GM06990 (cell line): ENCODE data around the gene HSH2D.

ENCODE experiments used
- DNase-seq: peaks from one replicate; pipeline ENCODE4 v3.0.0-alpha.2; 2011; ENCODE audit not compliant: insufficient read length; ENCODE audit errors: extremely low read depth
- H3K27me3 ChIP-seq: replicated peaks from 2 replicates; pipeline ENCODE4 v1.6.0; 2011; ENCODE audit warnings: low read length; ENCODE audit not compliant: control insufficient read depth, insufficient read depth
- H3K36me3 ChIP-seq: 2 replicates; pipeline ENCODE4 v1.5.1; 2011; ENCODE audit warnings: low read length; ENCODE audit not compliant: control insufficient read depth, insufficient read depth
- H3K4me3 ChIP-seq: replicated peaks from 2 replicates; pipeline ENCODE4 v1.5.1; 2011; ENCODE audit warnings: low read depth, mild to moderate bottlenecking, control low read depth, low read length
- CTCF ChIP-seq: IDR thresholded peaks from 2 replicates; pipeline ENCODE4 v1.5.1; 2011; ENCODE audit warnings: low read length, control low read depth, mild to moderate bottlenecking, inconsistent platforms; ENCODE audit not compliant: insufficient read depth, poor library complexity, severe bottlenecking

The HSH2D gene

GRCh38 chr19:16191216-16191908 lies 47.9 kb downstream of the HSH2D start:
- no peak for TF ChIP-seq CTCF
- Histone ChIP-seq H3K36me3 (peaks cover 29% of the 10 kb centered on the region), H3K27me3 (no peaks in the 10 kb centered on the region), H3K4me3 (no peak overlapping the region)
- no peak for DNase-seq

- Histone ChIP-seq H3K36me3 (peaks cover 24% of the 10 kb centered on the region), H3K4me3 (no peak overlapping the region), H3K27me3 (no peaks in the 10 kb centered on the region)
- no peak for TF ChIP-seq CTCF
- DNase-seq = no peak
These were observed 50.0 kb downstream of the HSH2D start for GRCh38 chr19:16193466-16193865.

- Histone ChIP-seq H3K4me3 (peak overlapping the region; percentile 95), H3K27me3 (no peaks in the 10 kb centered on the region), H3K36me3 (peaks cover 6% of the 10 kb centered on the region)
- TF ChIP-seq CTCF = no peak
- DNase-seq = no peak
These were observed 53.7 kb downstream of the HSH2D start for GRCh38 chr19:16197188-16197621.

GRCh38 chr19:16197622-16198369 lies 54.3 kb downstream of the HSH2D start, which contains the start of gene AP1M1:
Gene AP1M1, plus strand, starts transcription at chr19:16197911. Its CDS starts 116 bp downstream, at chr19:16198027.
- Histone ChIP-seq H3K4me3 (peak within 1 kb of the TSS; percentile 95), H3K27me3 (no peaks in the 10 kb centered on the region), H3K36me3 (peaks cover 6% of the 10 kb centered on the region)
- DNase-seq = peak; percentile 98
- TF ChIP-seq CTCF = no peak

- peak overlapping the region; percentile 95 for H3K4me3 ChIP-seq
- H3K36me3 ChIP-seq = peaks cover 9% of the 10 kb centered on the region
- DNase-seq = no peak
- no peaks in the 10 kb centered on the region for H3K27me3 ChIP-seq
- TF ChIP-seq CTCF = no peak
These were observed 54.8 kb downstream of the HSH2D start for GRCh38 chr19:16198370-16198651.
